B cell (primary cell): Measurements from ENCODE around the gene FKBP1B. TPM values are rescaled to one million over a fixed set of nuclear protein-coding genes. Genes with fewer than 3 reads are reported as not detected.
"Not testable (repeated sequence)": the region's sequence is repeated elsewhere in the genome, so short reads cannot be mapped to it uniquely, and the experiment has no call there.

Experiments used
- ATAC-seq: fragments of 200-7000 bp; cut with Tn5 transposase; one replicate; pipeline ENCODE4 v1.10.0; 2021; ENCODE audit warnings: low read depth, mild to moderate bottlenecking, moderate number of reproducible peaks, moderate library complexity
- CTCF ChIA-PET: fragments of 350-600 bp; sonication (Branson Sonifier 250); formaldehyde crosslinking; loops from one replicate; lab custom pipeline; 2021; ENCODE audit warnings: antibody characterized with exemption, inconsistent platforms; lab: Charles Lee
- POLR2A ChIA-PET: fragments of 350-600 bp; sonication (Branson Sonifier 250); formaldehyde crosslinking; loops from one replicate; lab custom pipeline; 2021; ENCODE audit warnings: antibody characterized with exemption; lab: Charles Lee
- DNase-seq: peaks from one replicate; pipeline ENCODE4 v3.0.0; 2013
- H2AFZ ChIP-seq: 2 replicates; pipeline ENCODE4 v1.6.1; 2012; ENCODE audit warnings: mild to moderate bottlenecking, low read depth, low read length; ENCODE audit not compliant: insufficient read depth, poor library complexity, severe bottlenecking
- H3K27ac ChIP-seq, 2 donors: 1 replicate in 1 of 2; 2 replicates in 1 of 2; pipeline ENCODE4 v1.5.1; 2012 to 2013; ENCODE audit warnings: low read length in 2 of 2, mild to moderate bottlenecking in 2 of 2, moderate library complexity in 1 of 2
- H3K27me3 ChIP-seq, 4 experiments: fragments of 200-600 bp in 1 of 4; sonication (generic) in 1 of 4; replicated peaks in 1 of 4; 1 replicate in 2 of 4; 2 replicates in 2 of 4; pipeline versions ENCODE4 v1.6.1 to v1.7.0; 2013 to 2016; ENCODE audit warnings: low read length in 3 of 4, mild to moderate bottlenecking in 2 of 4, mixed read lengths in 1 of 4, moderate library complexity in 1 of 4; ENCODE audit not compliant: insufficient read depth in 4 of 4, control insufficient read depth in 3 of 4; ENCODE audit errors: control extremely low read depth in 1 of 4
- H3K36me3 ChIP-seq, 2 experiments: replicated peaks in 1 of 2; 1 replicate in 1 of 2; 2 replicates in 1 of 2; pipeline versions ENCODE4 v1.6.1 to v1.7.1; 2013; ENCODE audit warnings: low read length in 1 of 2; ENCODE audit not compliant: insufficient read depth in 2 of 2, control insufficient read depth in 1 of 2; ENCODE audit errors: control extremely low read depth in 1 of 2, extremely low read depth in 1 of 2
- H3K4me1 ChIP-seq, 2 donors: fragments of 200-600 bp in 1 of 2; sonication (generic) in 1 of 2; 1 replicate in 1 of 2; 2 replicates in 1 of 2; pipeline versions ENCODE4 v1.5.1 to v1.6.1; 2013 to 2017; ENCODE audit warnings: low read length in 2 of 2; ENCODE audit not compliant: control insufficient read depth in 2 of 2, insufficient read depth in 2 of 2
- H3K4me2 ChIP-seq: replicated peaks from 2 replicates; pipeline ENCODE3; 2012; ENCODE audit warnings: mild to moderate bottlenecking, low read depth, low read length; ENCODE audit not compliant: poor library complexity, severe bottlenecking
- H3K4me3 ChIP-seq, 5 experiments: fragments of 200-600 bp in 1 of 5; sonication (generic) in 1 of 5; 1 replicate in 3 of 5; 2 replicates in 2 of 5; pipeline versions ENCODE4 v1.5.1 to v1.7.0; 2011 to 2016; ENCODE audit warnings: low read length in 4 of 5, mild to moderate bottlenecking in 4 of 5, low read depth in 2 of 5, control low read depth in 1 of 5, moderate library complexity in 1 of 5; ENCODE audit not compliant: insufficient read depth in 1 of 5; ENCODE audit errors: control extremely low read depth in 1 of 5, extremely low read depth in 1 of 5
- H3K79me2 ChIP-seq: fragments of 200-600 bp; sonication (generic); one replicate; pipeline ENCODE4 v1.6.0; 2016; ENCODE audit warnings: low read length; ENCODE audit not compliant: control insufficient read depth, insufficient read depth
- H3K9ac ChIP-seq: fragments of 200-600 bp; sonication (generic); 2 replicates; pipeline ENCODE4 v1.6.1; 2017; ENCODE audit warnings: mild to moderate bottlenecking, low read length, moderate library complexity
- H3K9me3 ChIP-seq, 3 donors: one replicate each; pipeline versions ENCODE4 v1.6.1 to v1.7.1; 2013; ENCODE audit warnings: low read length in 2 of 3; ENCODE audit not compliant: control insufficient read depth in 2 of 3, insufficient read depth in 1 of 3; ENCODE audit errors: control extremely low read depth in 1 of 3
- H4K20me1 ChIP-seq: 2 replicates; pipeline ENCODE4 v1.6.0; 2012; ENCODE audit warnings: mild to moderate bottlenecking, low read length; ENCODE audit not compliant: insufficient read depth, control insufficient read depth, poor library complexity, severe bottlenecking
- H3K27ac Mint-ChIP-seq: one replicate; pipeline ENCODE4 v1.8.0; 2021; ENCODE audit warnings: mixed read lengths
- H3K27me3 Mint-ChIP-seq: one replicate; pipeline ENCODE4 v1.8.0; 2021; ENCODE audit warnings: mixed read lengths
- H3K4me1 Mint-ChIP-seq: one replicate; pipeline ENCODE4 v1.8.0; 2021; ENCODE audit warnings: mixed read lengths
- H3K4me3 Mint-ChIP-seq: one replicate; pipeline ENCODE4 v1.8.0; 2021; ENCODE audit warnings: mixed read lengths
- H3K9me3 Mint-ChIP-seq: one replicate; pipeline ENCODE4 v1.8.0; 2022; ENCODE audit warnings: mixed read lengths; ENCODE audit not compliant: insufficient read depth
- EZH2 ChIP-seq: IDR thresholded peaks from 2 replicates; pipeline ENCODE4 v1.6.1; 2012; ENCODE audit warnings: borderline replicate concordance, low read depth, mild to moderate bottlenecking, moderate library complexity, low read length; ENCODE audit not compliant: insufficient read depth, poor library complexity, severe bottlenecking
- whole genome bisulfite sequencing: methylation state at CpG from one replicate; pipeline ENCODE4 v1.1.5; 2013; ENCODE audit warnings: missing lambda C conversion rate; ENCODE audit not compliant: insufficient coverage; 5-methylcytosine and 5-hydroxymethylcytosine counted together
- intact Hi-C: fragments of 100-400 bp; cut with micrococcal nuclease; formaldehyde crosslinking; loops from one replicate; pipeline ENCODE4 v1.10.0; 2022
- polyA plus RNA-seq: library from polyadenylated mRNA; depleted of rRNA; stranded (reverse); fragments of >200 nt; gene quantifications from 2 replicates; pipeline ENCODE4 v1.2.3, GENCODE V29; 2012
- total RNA-seq, 2 donors: library from RNA; stranded (reverse); fragments of 120-200 nt in 1 of 2; gene quantifications; 1 replicate in 1 of 2; 2 replicates in 1 of 2; pipeline versions ENCODE4 v1.2.3 to v1.2.4, GENCODE V29; 2013 to 2022
- TF ChIP-seq, protein P1 (sequence below): fragments of 200-600 bp; IDR thresholded peaks from one replicate; pipeline ENCODE4 v1.8.0; 2022; ENCODE audit warnings: antibody characterized with exemption, mild to moderate bottlenecking

The FKBP1B gene
- total and polyA plus RNA-seq, 2 donors (not counting 1 experiment from before 2014, with no cell fraction given) = 0.85 to 3.8 TPM

DNA sequence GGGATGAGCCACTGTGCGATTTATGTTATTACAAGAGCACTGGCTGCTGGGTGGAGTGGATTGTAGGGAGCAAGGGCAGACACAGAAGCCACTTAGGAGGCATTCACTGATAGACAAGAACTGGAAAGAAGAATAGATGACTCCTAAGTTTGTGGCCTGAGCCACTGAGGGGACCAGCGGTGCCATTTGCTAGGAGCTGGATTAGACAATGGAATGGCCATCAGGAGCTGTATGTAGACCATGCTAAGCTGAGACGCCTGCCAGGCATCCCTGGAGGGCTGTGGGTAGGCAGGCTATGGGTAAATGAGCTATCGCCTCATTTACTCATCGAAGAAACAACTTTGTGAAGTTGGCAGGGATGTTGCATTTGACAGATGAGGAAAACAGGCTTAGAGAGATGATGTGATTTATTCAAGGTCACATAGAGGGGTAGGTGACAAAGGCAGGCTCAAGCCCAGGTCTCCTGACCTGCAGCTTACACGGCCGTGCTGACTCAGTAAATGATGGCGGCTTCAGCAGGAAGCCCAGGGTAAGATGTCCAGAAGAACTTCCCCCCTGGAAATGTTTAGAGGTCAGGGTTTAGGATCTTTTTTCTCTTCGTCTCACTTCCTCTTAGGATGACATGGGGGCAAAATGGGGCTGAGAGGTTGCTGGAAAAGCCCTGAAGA, 36.9 kb upstream of the FKBP1B start:
- ATAC-seq = no peak
- H3K4me1 ChIP-seq = peaks cover 13 to 15% of the 10 kb centered on the region in 2 donors
- H3K27ac ChIP-seq = no peak overlapping the region
- intact Hi-C loops = no loop called here
- H3K27ac Mint-ChIP-seq = no peak overlapping the region
- POLR2A ChIA-PET = no interaction called here
- no peaks in the 10 kb centered on the region for H3K36me3 ChIP-seq
- no peak overlapping the region for H2AFZ ChIP-seq
- 81% methylated on average over 7 of the region's 9 CpGs for WGBS
- H3K4me3 ChIP-seq = no peak overlapping the region
- H4K20me1 ChIP-seq = no peaks in the 10 kb centered on the region
- DNase-seq = no peak
- H3K4me1 Mint-ChIP-seq = peaks cover 7% of the 10 kb centered on the region
- CTCF ChIA-PET = interaction anchor here (3.7 kb wide), 1 partner anchor 86 kb away, joined by 12 read pairs; the partner anchor contains the start of gene ATAD2B
- H3K4me2 ChIP-seq = no peak overlapping the region
- peaks cover 0 to 10% (median 0%) of the 10 kb centered on the region in 3 donors for H3K9me3 ChIP-seq
- H3K9ac ChIP-seq = no peak overlapping the region
- H3K79me2 ChIP-seq = no peaks in the 10 kb centered on the region
- no peak overlapping the region for H3K4me3 Mint-ChIP-seq
- H3K27me3 Mint-ChIP-seq = peaks cover 29% of the 10 kb centered on the region
- H3K27me3 ChIP-seq = peaks cover 0 to 34% (median 15%) of the 10 kb centered on the region in 4 experiments
- H3K9me3 Mint-ChIP-seq = no peaks in the 10 kb centered on the region
- TF ChIP-seq, protein P1, sequence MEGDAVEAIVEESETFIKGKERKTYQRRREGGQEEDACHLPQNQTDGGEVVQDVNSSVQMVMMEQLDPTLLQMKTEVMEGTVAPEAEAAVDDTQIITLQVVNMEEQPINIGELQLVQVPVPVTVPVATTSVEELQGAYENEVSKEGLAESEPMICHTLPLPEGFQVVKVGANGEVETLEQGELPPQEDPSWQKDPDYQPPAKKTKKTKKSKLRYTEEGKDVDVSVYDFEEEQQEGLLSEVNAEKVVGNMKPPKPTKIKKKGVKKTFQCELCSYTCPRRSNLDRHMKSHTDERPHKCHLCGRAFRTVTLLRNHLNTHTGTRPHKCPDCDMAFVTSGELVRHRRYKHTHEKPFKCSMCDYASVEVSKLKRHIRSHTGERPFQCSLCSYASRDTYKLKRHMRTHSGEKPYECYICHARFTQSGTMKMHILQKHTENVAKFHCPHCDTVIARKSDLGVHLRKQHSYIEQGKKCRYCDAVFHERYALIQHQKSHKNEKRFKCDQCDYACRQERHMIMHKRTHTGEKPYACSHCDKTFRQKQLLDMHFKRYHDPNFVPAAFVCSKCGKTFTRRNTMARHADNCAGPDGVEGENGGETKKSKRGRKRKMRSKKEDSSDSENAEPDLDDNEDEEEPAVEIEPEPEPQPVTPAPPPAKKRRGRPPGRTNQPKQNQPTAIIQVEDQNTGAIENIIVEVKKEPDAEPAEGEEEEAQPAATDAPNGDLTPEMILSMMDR = no peak
- TF ChIP-seq EZH2 = no peak

DNA sequence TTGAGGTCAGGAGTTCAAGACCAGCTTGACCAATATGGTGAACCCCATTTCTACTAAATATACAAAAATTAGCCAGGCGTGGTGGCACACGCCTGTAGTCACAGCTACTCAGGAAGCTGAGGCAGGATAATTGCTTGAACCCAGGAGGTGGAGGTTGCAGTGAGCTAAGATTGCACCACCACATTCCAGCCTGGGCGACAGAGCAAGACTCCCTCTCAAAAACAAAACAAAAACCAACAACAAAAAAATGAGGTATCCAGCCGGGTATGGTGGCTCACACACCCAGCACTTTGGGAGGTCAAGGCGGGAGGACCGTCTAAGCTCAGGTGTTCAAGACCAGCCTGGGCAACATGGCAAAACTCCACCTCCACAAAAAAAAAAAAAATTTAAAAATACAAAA, 34.6 kb upstream of the FKBP1B start:
- 92% methylated on average over 2 of the region's 6 CpGs for WGBS
- ATAC-seq, H4K20me1 ChIP-seq, POLR2A ChIA-PET, H3K9me3 ChIP-seq, H3K36me3 ChIP-seq, intact Hi-C loops, H3K4me1 Mint-ChIP-seq, H3K4me3 Mint-ChIP-seq, H3K4me3 ChIP-seq, H3K27ac Mint-ChIP-seq, H3K9ac ChIP-seq, H3K79me2 ChIP-seq, DNase-seq, H3K4me2 ChIP-seq, H2AFZ ChIP-seq, H3K27ac ChIP-seq, H3K9me3 Mint-ChIP-seq, H3K4me1 ChIP-seq: not testable (repeated sequence)
- peaks cover 0 to 22% (median 5%) of the 10 kb centered on the region in 4 experiments for H3K27me3 ChIP-seq
- CTCF ChIA-PET = interaction anchor here (1.1 kb wide), 1 partner anchor 20 kb away, joined by 3 read pairs; no protein-coding TSS in a partner anchor
- H3K27me3 Mint-ChIP-seq = peaks cover 24% of the 10 kb centered on the region
